CD4-positive, alpha-beta T cell treated with Interleukin-10 for 1 hour (primary cell): ENCODE data around the gene SIGLEC8.
A peak's percentile ranks its signal among the peaks of the same experiment; 100 is the strongest.
"Not testable (repeated sequence)": the region's sequence is repeated elsewhere in the genome, so short reads cannot be mapped to it uniquely, and the experiment has no call there.

Experiments used
- DNase-seq: peaks from one replicate; pipeline ENCODE4 v3.0.0-alpha.2; 2020

SIGLEC8 gene

GRCh38 chr19:51458051-51458645 is at the start of gene SIGLEC8:
Gene SIGLEC8 (minus strand): TSS chr19:51458454. CDS start chr19:51458387, 67 bp downstream.
- no peak for DNase-seq

GRCh38 chr19:51507640-51508058 is 49.4 kb upstream of the SIGLEC8 start:
- DNase-seq: no peak

- DNase-seq: no peak
Measured at GRCh38 chr19:51507192-51507591, 48.9 kb upstream of the SIGLEC8 start.

GRCh38 chr19:51505904-51506303 is 47.6 kb upstream of the SIGLEC8 start:
- DNase-seq: no peak

- DNase-seq: no peak
Measured at GRCh38 chr19:51503896-51504295, 45.6 kb upstream of the SIGLEC8 start.

- DNase-seq: no peak
Measured at GRCh38 chr19:51503286-51503817, 45.1 kb upstream of the SIGLEC8 start.

- DNase-seq: peak; percentile 10
Measured at GRCh38 chr19:51501594-51502263, 43.5 kb upstream of the SIGLEC8 start, which contains the start of gene SIGLEC12. Gene SIGLEC12 (minus strand): TSS chr19:51501800. CDS start chr19:51501733, 67 bp downstream.

- not testable (repeated sequence) for DNase-seq
Measured at GRCh38 chr19:51500931-51501330, 42.7 kb upstream of the SIGLEC8 start.

GRCh38 chr19:51497666-51498065 is 39.4 kb upstream of the SIGLEC8 start:
- DNase-seq: no peak

- no peak for DNase-seq
Measured at GRCh38 chr19:51493776-51494175, 35.5 kb upstream of the SIGLEC8 start.

GRCh38 chr19:51491586-51491985 is 33.3 kb upstream of the SIGLEC8 start:
- no peak for DNase-seq

- no peak for DNase-seq
Measured at GRCh38 chr19:51490676-51491075, 32.4 kb upstream of the SIGLEC8 start.

GRCh38 chr19:51489113-51489512 is 30.9 kb upstream of the SIGLEC8 start:
- DNase-seq: no peak

- no peak for DNase-seq
Measured at GRCh38 chr19:51488491-51488890, 30.2 kb upstream of the SIGLEC8 start.

GRCh38 chr19:51485960-51486660 is 27.9 kb upstream of the SIGLEC8 start:
- DNase-seq: no peak

- DNase-seq: no peak
Measured at GRCh38 chr19:51480590-51480989, 22.3 kb upstream of the SIGLEC8 start.

GRCh38 chr19:51479531-51480331 is 21.5 kb upstream of the SIGLEC8 start:
- no peak for DNase-seq

- DNase-seq: no peak
Measured at GRCh38 chr19:51478381-51479234, 20.4 kb upstream of the SIGLEC8 start, which contains the start of gene CEACAM18. Gene CEACAM18 (plus strand): TSS chr19:51478539.

GRCh38 chr19:51477344-51477743 is 19.1 kb upstream of the SIGLEC8 start:
- DNase-seq: no peak

GRCh38 chr19:51476164-51476563 is 17.9 kb upstream of the SIGLEC8 start:
- DNase-seq: no peak

- DNase-seq: peak; percentile 72
Measured at GRCh38 chr19:51473009-51473707, 14.9 kb upstream of the SIGLEC8 start.
